HL-60/S4 (cell line): ENCODE results near the gene E2F2.

ENCODE experiments used
- in situ Hi-C: fragments of 300-500 bp; cut with MboI; formaldehyde crosslinking; loops from 2 replicates; pipeline ENCODE4 v1.14.3; 2022; ENCODE audit warnings: low sequenced_read_pairs

The E2F2 gene

GRCh38 chr1:23548704-23549143, 17.7 kb upstream of the E2F2 start:
- in situ Hi-C loops, result loop anchor here (5.0 kb wide), 1 partner anchor 89 kb away; no protein-coding TSS in a partner anchor

- in situ Hi-C loops, result loop anchor here (5.0 kb wide), 1 partner anchor 90 kb away; no protein-coding TSS in a partner anchor
Observed at GRCh38 chr1:23546897-23547584, 16.0 kb upstream of the E2F2 start.

DNA sequence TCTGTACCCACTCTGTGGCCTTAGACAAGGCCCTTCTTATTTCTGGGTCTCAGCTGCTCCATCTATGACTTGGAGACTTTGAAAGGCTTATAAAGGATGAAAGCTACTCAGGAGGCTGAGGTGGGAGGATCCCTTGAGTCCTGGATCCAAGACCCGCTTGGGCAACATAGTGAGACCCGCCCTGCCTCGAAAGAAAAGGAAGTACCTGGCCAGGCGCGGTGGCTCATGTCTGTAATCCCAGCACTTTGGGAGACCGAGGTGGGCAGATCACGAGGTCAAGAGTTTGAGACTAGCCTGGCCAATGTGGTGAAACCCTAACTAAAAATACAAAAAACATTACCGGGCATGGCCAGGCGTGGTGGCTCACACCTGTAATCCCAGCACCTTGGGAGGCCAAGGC, 14.8 kb upstream of the E2F2 start:
- in situ Hi-C loops, result loop anchor here (5.0 kb wide), 1 partner anchor 91 kb away; no protein-coding TSS in a partner anchor

GRCh38 chr1:23544444-23545389, 13.7 kb upstream of the E2F2 start:
- in situ Hi-C loops, result loop anchor here (5.0 kb wide), 2 partner anchors 47 to 93 kb away; no protein-coding TSS in a partner anchor

GRCh38 chr1:23543707-23544443, 12.8 kb upstream of the E2F2 start:
- in situ Hi-C loops, result loop anchor here (5.0 kb wide), 1 partner anchor 47 kb away; no protein-coding TSS in a partner anchor

- in situ Hi-C loops, result loop anchor here (5.0 kb wide), 1 partner anchor 46 kb away; no protein-coding TSS in a partner anchor
Observed at GRCh38 chr1:23542940-23543339, 11.9 kb upstream of the E2F2 start.

GRCh38 chr1:23539698-23540266, 8.7 kb upstream of the E2F2 start:
- in situ Hi-C loops, result loop anchor here (5.0 kb wide), 1 partner anchor 42 kb away; no protein-coding TSS in a partner anchor

DNA sequence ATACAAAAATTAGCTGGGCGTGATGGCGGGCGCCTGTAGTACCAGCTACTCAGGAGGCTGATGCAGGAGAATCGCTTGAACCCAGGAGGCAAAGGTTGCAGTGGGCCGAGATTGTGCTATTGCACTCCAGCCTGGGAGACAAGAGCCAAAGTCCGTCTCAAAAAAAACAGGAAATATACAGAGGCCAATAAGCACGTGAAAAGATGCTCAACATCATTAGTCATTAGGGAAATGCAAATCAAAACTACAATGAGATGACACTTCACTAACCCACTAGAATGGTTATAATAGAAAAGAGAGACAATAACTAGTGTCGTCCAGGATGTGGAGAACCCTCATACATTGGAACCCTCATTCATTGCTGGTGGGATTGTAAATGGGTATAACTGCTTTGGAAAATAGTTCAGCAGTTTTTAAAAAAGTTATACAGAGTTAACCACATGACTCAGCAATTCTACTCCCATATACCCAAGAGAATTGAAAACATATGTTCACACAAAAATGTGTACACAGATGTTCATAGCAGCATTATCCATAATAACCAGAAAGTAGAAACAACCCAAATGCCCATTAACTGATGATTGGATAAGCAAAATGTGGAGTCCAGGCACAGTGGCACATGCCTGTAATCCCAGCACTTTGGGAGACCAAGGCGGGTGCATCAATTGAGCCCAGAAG, 6.4 kb upstream of the E2F2 start:
- in situ Hi-C loops, result no loop called here

- in situ Hi-C loops, result no loop called here
Observed at GRCh38 chr1:23533246-23534023, 2.4 kb upstream of the E2F2 start.

DNA sequence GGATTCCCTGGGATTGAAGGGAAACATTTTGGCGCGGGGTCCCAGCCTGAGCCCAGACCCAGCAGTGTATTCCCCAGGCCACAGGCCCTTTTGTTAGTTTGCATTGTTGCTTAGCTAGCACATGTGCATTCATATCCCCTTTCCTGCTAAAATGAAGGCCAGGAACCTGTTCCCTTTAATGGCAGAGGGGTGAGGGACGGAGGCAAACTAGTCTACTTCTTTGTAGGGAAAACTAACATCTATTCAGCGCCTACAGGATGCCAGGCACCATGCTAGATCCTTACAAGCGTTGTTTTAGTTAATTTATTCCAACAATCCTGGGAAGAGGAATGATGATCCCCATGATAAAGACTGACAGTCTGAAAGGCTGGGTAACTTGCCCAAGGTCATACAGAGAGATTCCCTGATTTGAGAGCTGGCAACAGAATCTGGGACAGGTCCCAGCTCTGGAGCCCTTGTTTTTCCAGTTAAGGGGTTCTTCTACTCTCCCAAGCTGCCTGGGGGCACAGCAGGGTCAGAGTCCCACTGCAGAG, 595 bp upstream of the E2F2 start:
- in situ Hi-C loops, result no loop called here

- in situ Hi-C loops, result no loop called here
Observed at GRCh38 chr1:23530087-23530746, 816 bp downstream of the E2F2 start.

GRCh38 chr1:23529146-23530086, 1.6 kb downstream of the E2F2 start:
- in situ Hi-C loops, result no loop called here

DNA sequence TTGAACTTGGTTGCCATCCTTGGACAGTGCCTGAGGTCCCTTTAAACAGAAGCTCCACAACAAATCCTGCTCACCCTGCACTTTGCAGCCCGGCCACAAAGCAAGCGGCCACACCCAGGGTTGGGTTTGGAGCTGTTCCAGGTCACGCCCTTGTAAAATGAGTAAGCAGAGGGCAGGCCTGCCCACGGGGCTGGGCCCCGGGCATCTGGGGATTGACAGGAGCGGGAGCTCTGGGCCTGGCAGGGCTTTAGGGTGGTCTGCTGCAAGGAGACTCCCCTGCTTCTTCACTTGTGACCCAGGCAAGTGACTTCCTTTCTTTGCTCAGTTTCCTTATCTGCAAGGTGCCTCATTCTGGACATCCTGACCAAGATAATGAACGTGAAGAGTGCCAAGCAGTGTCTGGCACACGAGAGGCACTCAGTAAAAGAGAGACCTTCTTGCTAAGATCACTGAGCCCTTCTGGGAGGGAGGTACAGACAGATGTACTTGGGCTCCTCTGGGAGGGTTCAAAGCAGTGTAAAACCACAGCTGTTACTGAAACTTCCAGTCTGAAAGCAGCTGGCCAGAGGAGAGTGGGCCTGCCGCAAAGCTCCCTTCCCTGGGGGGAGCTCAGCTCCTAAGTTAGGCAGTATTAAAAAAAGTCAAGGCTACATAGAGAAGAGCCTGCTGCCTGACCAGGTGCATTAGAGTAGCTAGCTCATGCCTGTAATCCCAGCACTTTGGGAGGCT, 2.6 kb downstream of the E2F2 start:
- in situ Hi-C loops, result no loop called here

DNA sequence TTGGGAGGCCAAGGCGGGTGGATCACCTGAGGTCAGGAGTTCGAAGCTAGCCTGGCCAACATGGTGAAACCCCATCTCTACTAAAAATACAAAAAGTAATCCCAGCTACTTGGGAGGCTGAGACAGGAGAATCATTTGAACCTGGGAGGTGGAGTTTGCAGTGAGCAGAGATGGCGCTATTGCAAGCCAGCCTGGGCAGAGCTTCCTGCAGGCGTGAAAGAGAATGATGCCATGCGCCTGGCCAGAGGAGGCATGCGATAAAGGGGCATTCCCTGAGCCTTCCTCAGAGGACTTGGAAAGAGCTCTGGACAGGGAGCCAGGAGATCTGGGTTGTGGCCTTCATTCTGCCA, 3.2 kb downstream of the E2F2 start:
- in situ Hi-C loops, result no loop called here

DNA sequence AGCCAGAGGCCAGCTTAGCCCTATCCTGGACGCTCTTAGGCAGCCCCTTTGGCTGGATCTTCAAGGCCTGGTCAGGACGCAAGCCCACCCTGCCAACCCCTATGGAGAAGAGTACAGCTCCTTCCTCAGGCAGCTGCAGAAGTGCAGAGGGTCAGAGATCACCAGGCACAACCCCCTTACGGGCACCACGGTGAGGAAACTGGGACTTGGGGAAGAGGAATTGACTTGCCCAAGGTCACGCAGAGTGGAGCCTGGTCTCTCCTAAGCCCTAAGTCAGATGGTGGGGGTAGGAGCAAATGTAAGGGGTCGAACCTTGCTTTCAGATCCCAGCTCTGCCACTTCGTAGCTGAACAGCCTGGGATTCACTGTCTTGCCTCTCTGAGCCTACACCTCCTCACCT, 3.7 kb downstream of the E2F2 start:
- in situ Hi-C loops, result no loop called here

DNA sequence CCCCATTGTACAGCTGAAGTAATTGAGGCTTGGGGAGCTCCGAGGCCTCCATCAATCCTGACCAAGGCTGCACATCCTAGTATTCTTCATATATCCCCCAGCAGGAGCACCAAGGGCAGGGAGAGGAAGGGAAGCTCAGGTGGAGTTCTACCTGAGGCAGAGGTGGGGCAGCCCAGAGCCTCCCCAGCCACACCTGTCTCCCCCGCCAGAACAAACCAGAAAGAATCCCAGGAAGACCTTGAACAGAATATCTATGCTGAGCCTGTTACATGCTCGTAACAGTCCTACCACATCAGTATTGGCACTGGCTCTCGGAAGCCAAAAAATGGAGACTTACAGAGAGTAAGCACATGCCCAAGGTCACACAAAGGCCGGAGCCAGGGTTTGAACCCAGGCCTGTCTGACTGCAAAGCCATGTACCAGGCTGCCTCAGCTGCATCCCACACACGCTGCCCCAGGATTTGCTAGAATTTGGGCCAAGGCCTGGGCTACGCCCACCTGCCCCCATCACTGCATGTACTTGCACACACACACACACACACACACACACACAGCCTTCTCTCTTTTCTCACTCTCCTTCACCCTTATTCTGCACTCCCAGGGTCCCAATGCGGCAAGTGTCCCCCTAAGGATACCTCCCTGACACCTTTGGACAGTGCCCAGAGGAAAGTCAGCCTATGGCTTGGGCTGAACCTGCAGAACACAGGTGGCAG, 4.5 kb downstream of the E2F2 start:
- in situ Hi-C loops, result no loop called here
